Eye (tissue), 1 donor: ENCODE results near the gene GRPEL2.
A peak's percentile ranks its signal among the peaks of the same experiment; 100 is the strongest.

Experiments
- DNase-seq: peaks from one replicate; pipeline ENCODE4 v3.0.0-alpha.2; 2015

Gene GRPEL2

GRCh38 chr5:149358294-149358651 lies 13.0 kb downstream of the GRPEL2 start:
- DNase-seq, result peak; percentile 67

- no peak for DNase-seq
Measured at GRCh38 chr5:149358868-149359495, 13.7 kb downstream of the GRPEL2 start.

- no peak for DNase-seq
Measured at GRCh38 chr5:149360272-149360671, 15.0 kb downstream of the GRPEL2 start.

GRCh38 chr5:149362541-149362940 lies 17.2 kb downstream of the GRPEL2 start:
- no peak for DNase-seq

GRCh38 chr5:149363358-149363757 lies 18.1 kb downstream of the GRPEL2 start:
- DNase-seq, result no peak

GRCh38 chr5:149363936-149364335 lies 18.6 kb downstream of the GRPEL2 start:
- no peak for DNase-seq

- no peak for DNase-seq
Measured at GRCh38 chr5:149364719-149365118, 19.4 kb downstream of the GRPEL2 start.

- no peak for DNase-seq
Measured at GRCh38 chr5:149365418-149365817, 20.1 kb downstream of the GRPEL2 start.

GRCh38 chr5:149366169-149366729 lies 20.9 kb downstream of the GRPEL2 start:
- no peak for DNase-seq

GRCh38 chr5:149367249-149367971 lies 22.1 kb downstream of the GRPEL2 start:
- peak; percentile 86 for DNase-seq

GRCh38 chr5:149367972-149368645 lies 22.8 kb downstream of the GRPEL2 start:
- DNase-seq, result no peak

- no peak for DNase-seq
Measured at GRCh38 chr5:149370878-149371277, 25.6 kb downstream of the GRPEL2 start.

GRCh38 chr5:149371296-149371962 lies 26.1 kb downstream of the GRPEL2 start:
- peak; percentile 77 for DNase-seq

- no peak for DNase-seq
Measured at GRCh38 chr5:149372076-149372795, 26.9 kb downstream of the GRPEL2 start.

- DNase-seq, result no peak
Measured at GRCh38 chr5:149372932-149373331, 27.6 kb downstream of the GRPEL2 start.

- DNase-seq, result no peak
Measured at GRCh38 chr5:149374303-149374702, 29.0 kb downstream of the GRPEL2 start.

GRCh38 chr5:149374801-149375200 lies 29.5 kb downstream of the GRPEL2 start:
- DNase-seq, result no peak

GRCh38 chr5:149375434-149375833 lies 30.1 kb downstream of the GRPEL2 start:
- no peak for DNase-seq

GRCh38 chr5:149376104-149376503 lies 30.8 kb downstream of the GRPEL2 start:
- DNase-seq, result no peak

GRCh38 chr5:149376711-149377447 lies 31.6 kb downstream of the GRPEL2 start:
- DNase-seq, result no peak

GRCh38 chr5:149378241-149378820 lies 33.0 kb downstream of the GRPEL2 start:
- DNase-seq, result no peak
